IPS-NIHi7 (cell line): Measurements from ENCODE around the gene CRYBA2.

ENCODE experiments used
- DNase-seq: peaks from one replicate; pipeline ENCODE4 v3.0.0; 2012; ENCODE audit warnings: mixed read lengths; ENCODE audit errors: extremely low spot score

CRYBA2 gene

GRCh38 chr2:218993345-218994315 is at the start of gene CRYBA2:
CRYBA2 (minus strand) TSS chr2:218993422; CDS start chr2:218993176, 246 bp downstream.
- no peak for DNase-seq

- DNase-seq, result no peak
Measured at GRCh38 chr2:219042750-219043149, 49.5 kb upstream of the CRYBA2 start.

GRCh38 chr2:219042157-219042556 is 48.9 kb upstream of the CRYBA2 start:
- no peak for DNase-seq

- DNase-seq, result peak; percentile 79
Measured at GRCh38 chr2:219041252-219041651, 48.0 kb upstream of the CRYBA2 start, which contains the start of gene CFAP65. CFAP65 (minus strand) TSS chr2:219041516; CDS start chr2:219039048, 2,468 bp downstream.

GRCh38 chr2:219038600-219038999 is 45.4 kb upstream of the CRYBA2 start:
- no peak for DNase-seq

GRCh38 chr2:219037783-219038499 is 44.7 kb upstream of the CRYBA2 start:
- no peak for DNase-seq

- no peak for DNase-seq
Measured at GRCh38 chr2:219035942-219036341, 42.7 kb upstream of the CRYBA2 start.

- DNase-seq, result no peak
Measured at GRCh38 chr2:219034823-219035222, 41.6 kb upstream of the CRYBA2 start.

- DNase-seq, result no peak
Measured at GRCh38 chr2:219032051-219032745, 39.0 kb upstream of the CRYBA2 start.

GRCh38 chr2:219031005-219031738 is 38.0 kb upstream of the CRYBA2 start:
- DNase-seq, result no peak

- no peak for DNase-seq
Measured at GRCh38 chr2:219030177-219030940, 37.1 kb upstream of the CRYBA2 start.

- DNase-seq, result peak; percentile 93
Measured at GRCh38 chr2:219029829-219030165, 36.6 kb upstream of the CRYBA2 start.

GRCh38 chr2:219028996-219029828 is 36.0 kb upstream of the CRYBA2 start:
- DNase-seq, result no peak

- DNase-seq, result no peak
Measured at GRCh38 chr2:219028141-219028540, 34.9 kb upstream of the CRYBA2 start.

- DNase-seq, result no peak
Measured at GRCh38 chr2:219027511-219028055, 34.4 kb upstream of the CRYBA2 start.

GRCh38 chr2:219026946-219027345 is 33.7 kb upstream of the CRYBA2 start:
- DNase-seq, result no peak

GRCh38 chr2:219025637-219026585 is 32.7 kb upstream of the CRYBA2 start:
- DNase-seq, result no peak

GRCh38 chr2:219024059-219024458 is 30.8 kb upstream of the CRYBA2 start:
- no peak for DNase-seq
